Stimulated activated CD8-positive, alpha-beta memory T cell treated with anti-CD3 and anti-CD28 coated beads, Interleukin-12 subunit alpha, Interleukin-12 subunit beta, amount 100 ng/mL, for 24 hours (primary cell): ENCODE measurements around the gene IBTK.
"Not testable (repeated sequence)": the region's sequence is repeated elsewhere in the genome, so short reads cannot be mapped to it uniquely, and the experiment has no call there.

ENCODE experiments used
- DNase-seq: peaks from one replicate; pipeline ENCODE4 v3.0.0-alpha.2; 2020; ENCODE audit errors: extremely low read depth

The IBTK gene

GRCh38 chr6:82247505-82248272, at the start of gene IBTK:
Gene IBTK, minus strand, starts transcription at chr6:82247744. Its CDS starts 7,258 bp downstream, at chr6:82240486.
- DNase-seq, result peak; percentile 65

- DNase-seq, result no peak
These were observed 36.3 kb upstream of the IBTK start for GRCh38 chr6:82283771-82284410.

- DNase-seq, result not testable (repeated sequence)
These were observed 34.0 kb upstream of the IBTK start for GRCh38 chr6:82281550-82281949.

- DNase-seq, result no peak
These were observed 30.1 kb upstream of the IBTK start for GRCh38 chr6:82277686-82278085.

GRCh38 chr6:82275686-82276085, 28.1 kb upstream of the IBTK start:
- no peak for DNase-seq

- DNase-seq, result no peak
These were observed 25.8 kb upstream of the IBTK start for GRCh38 chr6:82273295-82273694.

GRCh38 chr6:82270881-82271635, 23.5 kb upstream of the IBTK start:
- DNase-seq, result no peak

GRCh38 chr6:82268301-82268846, 20.8 kb upstream of the IBTK start:
- no peak for DNase-seq

- no peak for DNase-seq
These were observed 17.3 kb upstream of the IBTK start for GRCh38 chr6:82264824-82265223.

- no peak for DNase-seq
These were observed 16.8 kb upstream of the IBTK start for GRCh38 chr6:82264321-82264720.

- no peak for DNase-seq
These were observed 16.4 kb upstream of the IBTK start for GRCh38 chr6:82263916-82264315.

GRCh38 chr6:82260997-82261732, 13.6 kb upstream of the IBTK start:
- no peak for DNase-seq

GRCh38 chr6:82259389-82259788, 11.8 kb upstream of the IBTK start:
- DNase-seq, result no peak

- no peak for DNase-seq
These were observed 9.7 kb upstream of the IBTK start for GRCh38 chr6:82257088-82257774.

- DNase-seq, result not testable (repeated sequence)
These were observed 7.2 kb upstream of the IBTK start for GRCh38 chr6:82254722-82255121.

GRCh38 chr6:82251942-82252341, 4.4 kb upstream of the IBTK start:
- DNase-seq, result no peak

GRCh38 chr6:82249381-82250253, 2.1 kb upstream of the IBTK start:
- DNase-seq, result no peak

GRCh38 chr6:82248273-82248735, 760 bp upstream of the IBTK start:
- DNase-seq, result no peak

GRCh38 chr6:82246802-82247504, 591 bp downstream of the IBTK start:
- DNase-seq, result no peak
